ENCODE results near the gene CORO2A.

- no peak for TF ChIP-seq CTCF (conservative IDR thresholded peaks at IDR 0.05)
- no peak for TF ChIP-seq EZH2 (IDR thresholded peaks at IDR 0.05; ENCODE audit: low read depth)
Observed at GRCh38 chr9:98129451-98129881, 63.0 kb downstream of the CORO2A start.
